Glutamatergic neuron (in vitro differentiated cells): Measurements from ENCODE around the gene PPCS. TPM values are rescaled to one million over a fixed set of nuclear protein-coding genes. Genes with fewer than 3 reads are reported as not detected.
"Not testable (repeated sequence)": the region's sequence is repeated elsewhere in the genome, so short reads cannot be mapped to it uniquely, and the experiment has no call there.

Experiments
- DNase-seq: peaks from one replicate; pipeline ENCODE4 v3.0.0; 2022
- H3K27ac Mint-ChIP-seq: one replicate; pipeline ENCODE4 v1.8.0; 2020; ENCODE audit warnings: mild to moderate bottlenecking, mixed read lengths, inconsistent platforms; ENCODE audit not compliant: unreplicated experiment
- H3K27me3 Mint-ChIP-seq: one replicate; pipeline ENCODE4 v1.8.0; 2020; ENCODE audit warnings: mild to moderate bottlenecking, moderate library complexity, mixed read lengths, inconsistent platforms; ENCODE audit not compliant: unreplicated experiment
- H3K36me3 Mint-ChIP-seq: one replicate; pipeline ENCODE4 v1.8.0; 2020; ENCODE audit warnings: mild to moderate bottlenecking, mixed read lengths, inconsistent platforms; ENCODE audit not compliant: unreplicated experiment
- H3K4me1 Mint-ChIP-seq: one replicate; pipeline ENCODE4 v1.8.0; 2020; ENCODE audit warnings: mild to moderate bottlenecking, low read depth, mixed read lengths, inconsistent platforms; ENCODE audit not compliant: unreplicated experiment
- H3K4me3 Mint-ChIP-seq: one replicate; pipeline ENCODE4 v1.8.0; 2020; ENCODE audit warnings: mild to moderate bottlenecking, mixed read lengths, inconsistent platforms; ENCODE audit not compliant: unreplicated experiment
- H3K9me3 Mint-ChIP-seq: one replicate; pipeline ENCODE4 v1.8.0; 2020; ENCODE audit warnings: mild to moderate bottlenecking, moderate library complexity, mixed read lengths, inconsistent platforms; ENCODE audit not compliant: unreplicated experiment
- total RNA-seq: library from RNA; stranded (reverse); fragmentation: NEBNext Ultra II Directional; extraction: Animal tissue kit (Norgen Biotek cat#: 25700); gene quantifications from one replicate; pipeline ENCODE4 v1.2.1, GENCODE V29; 2021; ENCODE audit not compliant: unreplicated experiment
- TF ChIP-seq, protein P1 (sequence below): fragments of 200-600 bp; sonication (generic); IDR thresholded peaks from one replicate; pipeline ENCODE4 v1.5.0; 2021; ENCODE audit not compliant: partially characterized antibody, unreplicated experiment

The PPCS gene
- total RNA-seq, 1 donor from 2014 or later = 25.4 TPM

DNA sequence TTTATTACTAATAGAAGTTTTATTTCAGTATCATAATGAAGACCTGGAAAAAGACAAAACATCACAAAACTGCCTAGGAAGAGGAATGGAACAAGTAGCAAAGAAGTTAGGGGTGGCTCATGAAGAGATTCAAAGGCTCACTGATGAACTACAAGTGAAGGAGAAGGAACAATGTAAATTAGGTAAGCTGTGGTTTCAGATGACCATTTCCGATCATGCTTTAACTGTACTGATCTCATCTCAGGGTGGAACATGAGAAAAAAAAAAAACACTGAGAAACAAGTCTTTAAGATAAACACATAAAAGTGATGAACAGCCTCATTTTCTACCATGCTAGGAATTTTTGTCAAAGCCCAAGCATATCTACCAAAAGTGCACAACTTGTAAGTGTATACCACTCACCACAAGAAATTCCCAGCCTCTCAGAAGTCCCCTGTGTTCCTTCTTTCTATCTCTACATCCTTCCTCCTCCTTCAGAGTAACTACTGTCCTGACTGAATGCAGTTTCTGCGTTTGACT lies 26.4 kb downstream of the PPCS start:
- Mint-ChIP-seq H3K27me3 (peaks cover 1% of the 10 kb centered on the region), H3K27ac (no peak overlapping the region), H3K4me1 (peaks cover 6% of the 10 kb centered on the region), H3K4me3 (no peak overlapping the region), H3K9me3 (peaks cover 5% of the 10 kb centered on the region), H3K36me3 (no peaks in the 10 kb centered on the region)
- TF ChIP-seq, protein P1, sequence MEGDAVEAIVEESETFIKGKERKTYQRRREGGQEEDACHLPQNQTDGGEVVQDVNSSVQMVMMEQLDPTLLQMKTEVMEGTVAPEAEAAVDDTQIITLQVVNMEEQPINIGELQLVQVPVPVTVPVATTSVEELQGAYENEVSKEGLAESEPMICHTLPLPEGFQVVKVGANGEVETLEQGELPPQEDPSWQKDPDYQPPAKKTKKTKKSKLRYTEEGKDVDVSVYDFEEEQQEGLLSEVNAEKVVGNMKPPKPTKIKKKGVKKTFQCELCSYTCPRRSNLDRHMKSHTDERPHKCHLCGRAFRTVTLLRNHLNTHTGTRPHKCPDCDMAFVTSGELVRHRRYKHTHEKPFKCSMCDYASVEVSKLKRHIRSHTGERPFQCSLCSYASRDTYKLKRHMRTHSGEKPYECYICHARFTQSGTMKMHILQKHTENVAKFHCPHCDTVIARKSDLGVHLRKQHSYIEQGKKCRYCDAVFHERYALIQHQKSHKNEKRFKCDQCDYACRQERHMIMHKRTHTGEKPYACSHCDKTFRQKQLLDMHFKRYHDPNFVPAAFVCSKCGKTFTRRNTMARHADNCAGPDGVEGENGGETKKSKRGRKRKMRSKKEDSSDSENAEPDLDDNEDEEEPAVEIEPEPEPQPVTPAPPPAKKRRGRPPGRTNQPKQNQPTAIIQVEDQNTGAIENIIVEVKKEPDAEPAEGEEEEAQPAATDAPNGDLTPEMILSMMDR = no peak
- DNase-seq = no peak

DNA sequence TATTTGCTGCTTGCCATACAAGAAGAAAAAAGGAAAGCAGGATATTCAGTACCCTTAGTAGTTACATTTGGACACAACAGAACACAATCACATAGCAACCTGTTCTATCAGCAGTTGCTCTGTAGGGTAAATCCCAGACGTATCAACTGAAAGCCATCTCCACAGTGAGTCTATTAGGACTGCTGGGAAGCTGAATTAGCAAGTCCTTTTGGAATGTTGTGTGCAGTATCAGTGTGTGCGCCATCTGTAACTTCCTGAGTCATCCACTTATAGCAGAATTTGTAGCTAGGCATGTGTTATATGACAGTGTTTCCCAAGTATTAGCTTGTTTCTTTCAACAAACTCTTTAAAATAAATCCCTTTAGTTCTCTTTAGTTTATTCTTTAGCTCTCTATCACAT lies 28.0 kb downstream of the PPCS start:
- no peak overlapping the region for H3K4me3 Mint-ChIP-seq
- H3K27me3 Mint-ChIP-seq = peaks cover 1% of the 10 kb centered on the region
- no peak for DNase-seq
- H3K4me1 Mint-ChIP-seq = peaks cover 6% of the 10 kb centered on the region
- TF ChIP-seq, protein P1 = no peak
- H3K9me3 Mint-ChIP-seq = peaks cover 5% of the 10 kb centered on the region
- H3K36me3 Mint-ChIP-seq = no peaks in the 10 kb centered on the region
- no peak overlapping the region for H3K27ac Mint-ChIP-seq

DNA sequence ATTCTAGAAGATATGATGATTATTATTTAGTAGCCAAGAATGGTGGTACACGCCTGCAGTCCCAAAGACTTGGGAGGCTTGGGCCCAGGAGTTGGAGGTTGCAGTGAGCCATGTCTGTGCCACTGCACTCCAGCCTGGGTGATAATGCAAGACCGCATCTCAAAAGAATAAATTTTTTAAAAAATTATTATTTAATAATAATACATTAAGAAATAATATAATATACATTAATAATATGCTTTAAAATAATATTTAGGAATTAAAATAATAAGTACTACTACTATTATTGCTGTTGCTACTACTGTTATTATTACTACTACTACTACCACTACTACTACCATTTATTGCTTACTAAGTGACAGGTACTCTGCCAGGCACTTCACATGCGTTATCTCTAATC lies 33.9 kb downstream of the PPCS start:
- DNase-seq = no peak
- H3K36me3 Mint-ChIP-seq = no peaks in the 10 kb centered on the region
- H3K4me1 Mint-ChIP-seq = no peaks in the 10 kb centered on the region
- TF ChIP-seq, protein P1 = no peak
- H3K4me3 Mint-ChIP-seq = no peak overlapping the region
- H3K27me3 Mint-ChIP-seq = no peaks in the 10 kb centered on the region
- H3K9me3 Mint-ChIP-seq = no peaks in the 10 kb centered on the region
- H3K27ac Mint-ChIP-seq = no peak overlapping the region

DNA sequence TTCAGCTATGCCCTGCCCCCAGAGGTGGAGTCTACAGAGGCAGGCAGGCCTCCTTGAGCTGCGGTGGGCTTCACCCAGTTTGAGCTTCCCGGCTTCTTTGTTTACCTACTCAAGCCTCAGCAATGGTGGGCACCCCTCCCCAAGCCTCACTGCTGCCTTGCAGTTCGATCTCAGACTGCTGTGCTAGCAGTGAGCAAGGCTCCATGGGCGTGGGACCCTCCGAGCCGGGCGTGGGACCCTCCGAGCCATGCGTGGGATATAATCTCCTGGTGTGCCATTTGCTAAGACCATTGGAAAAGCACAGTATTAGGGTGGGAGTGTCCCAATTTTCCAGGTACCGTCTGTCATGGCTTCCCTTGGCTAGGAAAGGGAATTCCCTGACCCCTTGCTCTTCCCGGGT lies 45.7 kb downstream of the PPCS start:
- DNase-seq, H3K27ac Mint-ChIP-seq, H3K27me3 Mint-ChIP-seq, H3K4me1 Mint-ChIP-seq, H3K4me3 Mint-ChIP-seq: not testable (repeated sequence)
- Mint-ChIP-seq H3K9me3 (peaks cover 14% of the 10 kb centered on the region), H3K36me3 (peaks cover 20% of the 10 kb centered on the region)

DNA sequence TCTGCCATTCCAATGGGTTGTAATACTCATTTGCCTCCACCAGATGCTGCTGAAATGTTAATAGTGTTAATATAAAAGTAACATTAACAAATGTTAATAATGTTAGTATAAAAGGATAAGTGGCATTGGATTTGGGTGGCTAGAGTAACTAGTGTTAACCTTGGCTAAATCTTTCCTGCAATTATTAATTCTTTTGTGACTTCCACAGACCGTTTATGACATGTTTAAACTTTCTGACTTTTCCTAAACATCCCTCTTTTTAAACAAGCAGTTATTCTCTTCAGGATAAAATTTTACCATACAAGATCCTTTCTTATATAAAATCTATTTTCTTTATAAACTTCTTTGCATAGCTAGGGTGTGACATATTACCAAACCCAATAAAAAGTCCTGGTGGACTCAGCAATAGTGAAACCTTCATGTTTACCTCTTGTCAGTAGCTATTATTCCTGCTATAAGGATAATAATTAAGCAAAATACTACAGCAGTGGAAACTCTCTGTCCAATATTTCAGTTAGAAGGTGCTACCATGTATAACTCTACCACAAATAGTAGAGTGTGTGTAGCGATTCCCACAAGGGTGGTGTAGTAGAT lies 48.3 kb downstream of the PPCS start:
- DNase-seq = no peak
- Mint-ChIP-seq H3K27me3 (no peaks in the 10 kb centered on the region), H3K4me3 (no peak overlapping the region), H3K9me3 (peaks cover 14% of the 10 kb centered on the region), H3K4me1 (no peaks in the 10 kb centered on the region), H3K27ac (no peak overlapping the region), H3K36me3 (peaks cover 21% of the 10 kb centered on the region)
- TF ChIP-seq, protein P1 = no peak
